Measurements from ENCODE around the gene USP30. TPM values are rescaled to one million over a fixed set of nuclear protein-coding genes. Genes with fewer than 3 reads are reported as not detected.

Gene USP30
- total RNA-seq, 2 experiments from 2014 or later = 11.4 to 11.8 TPM

GRCh38 chr12:109102491-109102890 is 50.1 kb downstream of the USP30 start:
- intact Hi-C loops (cut with micrococcal nuclease) = no loop called here
- no peaks in the 10 kb centered on the region for H3K27me3 Mint-ChIP-seq
- peaks cover 54% of the 10 kb centered on the region for H3K36me3 Mint-ChIP-seq
- no peak for DNase-seq
- no peak overlapping the region for H3K4me3 Mint-ChIP-seq
- ChIA-PET POLR2A (interaction anchor here (1.3 kb wide), 1 partner anchor 10 kb away, joined by 3 read pairs; no protein-coding TSS in a partner anchor), CTCF (interaction anchor here (1.1 kb wide), 1 partner anchor 9 kb away, joined by 5 read pairs; no protein-coding TSS in a partner anchor)
- peaks cover 20% of the 10 kb centered on the region for H3K4me1 Mint-ChIP-seq (ENCODE audit: low read depth)
- H3K27ac Mint-ChIP-seq = no peak overlapping the region
- H3K9me3 Mint-ChIP-seq = no peaks in the 10 kb centered on the region

DNA sequence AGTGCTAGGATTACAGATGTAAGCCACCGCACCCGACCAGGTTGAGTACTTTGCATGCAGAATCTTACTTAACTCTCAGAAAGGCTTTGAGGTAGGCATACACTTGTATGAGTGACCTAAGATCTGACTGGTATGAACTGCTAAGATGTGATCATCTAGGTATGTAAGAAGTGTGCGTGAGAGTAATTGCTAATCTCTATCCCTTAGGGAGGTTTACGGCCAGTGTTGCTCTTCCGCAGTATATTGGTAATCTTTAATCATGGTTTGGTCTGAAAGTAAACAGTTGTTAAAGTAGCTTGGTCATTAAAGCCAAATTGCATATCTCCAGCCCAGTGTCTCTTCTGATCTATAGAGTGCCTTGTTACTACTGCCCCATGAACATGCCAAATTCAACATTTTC is 52.8 kb downstream of the USP30 start:
- Mint-ChIP-seq H3K27ac (no peak overlapping the region), H3K4me1 (ENCODE audit: low read depth) (peaks cover 5% of the 10 kb centered on the region), H3K9me3 (no peaks in the 10 kb centered on the region), H3K27me3 (no peaks in the 10 kb centered on the region), H3K36me3 (peaks cover 48% of the 10 kb centered on the region), H3K4me3 (no peak overlapping the region)
- POLR2A ChIA-PET = no interaction called here
- intact Hi-C loops (cut with micrococcal nuclease) = no loop called here
- CTCF ChIA-PET = no interaction called here
- no peak for DNase-seq

GRCh38 chr12:109109746-109110350 is 57.5 kb downstream of the USP30 start:
- Mint-ChIP-seq H3K9me3 (no peaks in the 10 kb centered on the region), H3K36me3 (peaks cover 26% of the 10 kb centered on the region), H3K27ac (no peak overlapping the region), H3K4me3 (no peak overlapping the region), H3K4me1 (ENCODE audit: low read depth) (peaks cover 8% of the 10 kb centered on the region), H3K27me3 (no peaks in the 10 kb centered on the region)
- intact Hi-C loops (cut with micrococcal nuclease) = loop anchor here (5.0 kb wide), 1 partner anchor 282 kb away; no protein-coding TSS in a partner anchor
- ChIA-PET CTCF (interaction anchor here (1.2 to 4.0 kb wide), 3 partner anchors 10 to 284 kb away, joined by 4 to 49 read pairs (median 5); partner anchors contain the start of gene ALKBH2), POLR2A (interaction anchor here (0.8 kb wide), 1 partner anchor 11 kb away, joined by 3 read pairs; no protein-coding TSS in a partner anchor)
- no peak for DNase-seq

DNA sequence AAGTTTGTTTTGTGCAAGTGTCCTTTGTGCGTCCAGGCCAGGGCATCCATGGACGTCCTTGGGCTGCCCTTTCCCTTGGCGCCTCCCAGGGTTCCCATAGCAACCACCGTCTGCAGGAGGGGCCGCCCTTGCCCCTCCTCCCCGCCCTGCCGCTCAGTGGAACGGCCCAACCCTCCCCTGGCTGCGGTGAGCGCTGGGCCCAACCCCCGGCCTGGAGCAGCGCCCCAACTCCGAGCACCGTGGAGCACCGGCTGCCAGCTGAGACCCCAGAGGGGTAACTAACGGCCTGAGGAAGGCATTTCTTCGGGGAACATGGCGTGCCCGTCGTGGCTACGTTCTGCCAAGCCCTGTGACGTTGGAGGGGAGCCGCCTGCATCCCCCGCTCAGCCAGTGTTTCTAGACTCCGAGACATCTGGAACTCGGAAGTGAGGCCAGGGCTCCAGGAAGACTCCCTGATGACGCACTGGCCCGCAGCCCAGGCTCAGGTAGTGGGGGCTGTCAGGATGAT is 58.7 kb downstream of the USP30 start:
- H3K27ac Mint-ChIP-seq = peak overlapping the region; percentile 40
- POLR2A ChIA-PET = no interaction called here

GRCh38 chr12:109112720-109113465 is 60.5 kb downstream of the USP30 start:
- H3K27ac Mint-ChIP-seq = no peak overlapping the region
- peaks cover 14% of the 10 kb centered on the region for H3K4me1 Mint-ChIP-seq (ENCODE audit: low read depth)
- no peaks in the 10 kb centered on the region for H3K27me3 Mint-ChIP-seq
- ChIA-PET POLR2A (no interaction called here), CTCF (interaction anchor here (0.6 to 4.0 kb wide), 13 partner anchors 10 to 454 kb away, joined by 3 to 49 read pairs (median 5); no protein-coding TSS in a partner anchor)
- H3K4me3 Mint-ChIP-seq = no peak overlapping the region
- intact Hi-C loops (cut with micrococcal nuclease) = loop anchor here (5.0 kb wide), 1 partner anchor 279 kb away; no protein-coding TSS in a partner anchor
- no peak for DNase-seq
- no peaks in the 10 kb centered on the region for H3K9me3 Mint-ChIP-seq
- H3K36me3 Mint-ChIP-seq = peaks cover 11% of the 10 kb centered on the region

More for the DNA sequence above, 58.7 kb downstream of the USP30 start:
- no peaks in the 10 kb centered on the region for H3K27me3 Mint-ChIP-seq
- peaks cover 14% of the 10 kb centered on the region for H3K4me1 Mint-ChIP-seq (ENCODE audit: low read depth)
- DNase-seq = peak; percentile 67
- peak overlapping the region; percentile 64 for H3K4me3 Mint-ChIP-seq
- CTCF ChIA-PET = interaction anchor here (1.1 to 4.0 kb wide), 12 partner anchors 8 to 283 kb away, joined by 3 to 49 read pairs (median 6); partner anchors contain the start of gene ALKBH2
- H3K9me3 Mint-ChIP-seq = no peaks in the 10 kb centered on the region
- H3K36me3 Mint-ChIP-seq = peaks cover 19% of the 10 kb centered on the region
- intact Hi-C loops (cut with micrococcal nuclease) = loop anchor here (5.0 kb wide), 1 partner anchor 281 kb away; no protein-coding TSS in a partner anchor

DNA sequence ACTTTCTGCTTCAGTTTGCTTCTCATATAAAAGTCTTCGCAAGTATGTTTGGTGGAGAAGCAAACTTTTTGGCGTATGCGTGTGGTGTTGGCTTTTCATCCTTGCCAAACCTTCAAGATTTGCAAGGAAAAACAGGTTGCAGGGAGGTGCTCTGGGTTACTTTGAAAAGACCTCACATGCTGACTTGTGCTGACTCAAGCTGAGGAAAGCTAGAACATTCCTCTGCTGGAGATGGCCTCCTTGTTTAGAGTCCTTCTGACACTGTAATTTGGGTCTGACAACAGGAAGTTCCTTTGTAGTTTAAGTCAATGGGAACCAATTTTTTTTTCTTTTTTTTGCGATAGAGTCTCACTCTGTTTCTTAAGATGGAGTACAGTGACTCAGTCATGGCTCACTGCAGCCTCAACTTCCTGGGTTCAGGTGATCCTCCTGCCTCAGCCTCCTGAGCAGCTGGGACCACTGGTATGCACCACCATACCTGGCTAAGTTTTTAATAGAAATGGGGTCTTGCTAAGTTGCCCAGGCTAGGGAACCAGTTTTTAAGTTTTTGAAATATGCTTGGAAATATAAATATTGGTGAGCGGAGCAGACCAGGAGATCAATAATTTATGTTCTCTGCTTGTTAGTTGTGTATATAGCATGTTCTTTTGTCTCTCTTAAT is 61.4 kb downstream of the USP30 start:
- Mint-ChIP-seq H3K9me3 (no peaks in the 10 kb centered on the region), H3K27me3 (no peaks in the 10 kb centered on the region), H3K4me3 (no peak overlapping the region), H3K27ac (no peak overlapping the region), H3K4me1 (ENCODE audit: low read depth) (peaks cover 14% of the 10 kb centered on the region), H3K36me3 (peaks cover 8% of the 10 kb centered on the region)
- CTCF ChIA-PET = interaction anchor here (0.7 to 1.1 kb wide), 2 partner anchors 280 to 857 kb away, joined by 3 read pairs; no protein-coding TSS in a partner anchor
- POLR2A ChIA-PET = no interaction called here
- intact Hi-C loops (cut with micrococcal nuclease) = loop anchor here (5.0 kb wide), 1 partner anchor 279 kb away; no protein-coding TSS in a partner anchor
- DNase-seq = no peak

GRCh38 chr12:109114644-109115043 is 62.3 kb downstream of the USP30 start:
- Mint-ChIP-seq H3K36me3 (peaks cover 5% of the 10 kb centered on the region), H3K27ac (no peak overlapping the region), H3K9me3 (no peaks in the 10 kb centered on the region), H3K4me1 (ENCODE audit: low read depth) (peaks cover 14% of the 10 kb centered on the region), H3K27me3 (no peaks in the 10 kb centered on the region), H3K4me3 (no peak overlapping the region)
- DNase-seq = no peak
- CTCF ChIA-PET = interaction anchor here (1.1 to 1.8 kb wide), 2 partner anchors 149 to 280 kb away, joined by 3 to 5 read pairs; no protein-coding TSS in a partner anchor
- intact Hi-C loops (cut with micrococcal nuclease) = loop anchor here (5.0 kb wide), 1 partner anchor 278 kb away; no protein-coding TSS in a partner anchor
- POLR2A ChIA-PET = no interaction called here

DNA sequence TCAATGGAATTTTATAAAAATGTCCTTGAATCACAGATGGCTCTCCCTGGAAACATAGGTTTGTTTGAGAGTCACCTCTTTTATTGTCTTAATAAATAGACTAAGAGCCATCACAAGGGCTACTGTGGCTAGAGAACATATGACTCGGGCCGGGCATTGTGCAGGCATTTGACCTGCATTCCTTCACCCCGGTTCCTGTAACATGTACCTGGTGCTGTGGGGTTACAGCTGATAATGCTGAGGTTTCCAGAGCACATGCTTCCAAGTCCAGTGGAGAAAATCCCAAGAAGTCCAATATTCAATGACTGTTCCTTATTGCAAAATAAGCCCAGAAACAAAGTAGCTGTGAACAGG is 63.0 kb downstream of the USP30 start:
- ChIA-PET POLR2A (no interaction called here), CTCF (interaction anchor here (1.8 kb wide), 1 partner anchor 148 kb away, joined by 5 read pairs; no protein-coding TSS in a partner anchor)
- no peak for DNase-seq
- H3K36me3 Mint-ChIP-seq = peaks cover 2% of the 10 kb centered on the region
- H3K4me3 Mint-ChIP-seq = no peak overlapping the region
- H3K27me3 Mint-ChIP-seq = no peaks in the 10 kb centered on the region
- H3K27ac Mint-ChIP-seq = no peak overlapping the region
- intact Hi-C loops (cut with micrococcal nuclease) = no loop called here
- H3K4me1 Mint-ChIP-seq (ENCODE audit: low read depth) = peaks cover 14% of the 10 kb centered on the region
- no peaks in the 10 kb centered on the region for H3K9me3 Mint-ChIP-seq

GRCh38 chr12:109115758-109116610 is 63.6 kb downstream of the USP30 start, which contains the start of gene ACACB:
TSS of gene ACACB (plus strand) at chr12:109116587. CDS start at chr12:109139406, 22,819 bp downstream.
- no peaks in the 10 kb centered on the region for H3K9me3 Mint-ChIP-seq
- DNase-seq = no peak
- ChIA-PET POLR2A (no interaction called here), CTCF (interaction anchor here (1.1 to 1.8 kb wide), 3 partner anchors 8 to 148 kb away, joined by 4 to 5 read pairs (median 4); partner anchors contain the start of gene ALKBH2)
- H3K4me3 Mint-ChIP-seq = no peak within 1 kb of the TSS
- H3K4me1 Mint-ChIP-seq (ENCODE audit: low read depth) = peaks cover 13% of the 10 kb centered on the region
- intact Hi-C loops (cut with micrococcal nuclease) = no loop called here
- H3K27me3 Mint-ChIP-seq = no peaks in the 10 kb centered on the region
- H3K36me3 Mint-ChIP-seq = no peaks in the 10 kb centered on the region
- no peak within 1 kb of the TSS for H3K27ac Mint-ChIP-seq

GRCh38 chr12:109116611-109116949 is 64.2 kb downstream of the USP30 start:
- H3K27ac Mint-ChIP-seq = no peak overlapping the region
- H3K36me3 Mint-ChIP-seq = no peaks in the 10 kb centered on the region
- no peaks in the 10 kb centered on the region for H3K9me3 Mint-ChIP-seq
- peaks cover 10% of the 10 kb centered on the region for H3K4me1 Mint-ChIP-seq (ENCODE audit: low read depth)
- H3K27me3 Mint-ChIP-seq = no peaks in the 10 kb centered on the region
- intact Hi-C loops (cut with micrococcal nuclease) = no loop called here
- CTCF ChIA-PET = interaction anchor here (1.1 to 1.3 kb wide), 2 partner anchors 9 to 24 kb away, joined by 4 read pairs; partner anchors contain the start of gene ALKBH2
- no peak for DNase-seq
- POLR2A ChIA-PET = no interaction called here
- H3K4me3 Mint-ChIP-seq = no peak overlapping the region

GRCh38 chr12:109120095-109120494 is 67.7 kb downstream of the USP30 start:
- no peak overlapping the region for H3K27ac Mint-ChIP-seq
- DNase-seq = no peak
- CTCF ChIA-PET = interaction anchor here (2.0 kb wide), 1 partner anchor 8 kb away, joined by 8 read pairs; no protein-coding TSS in a partner anchor
- no peaks in the 10 kb centered on the region for H3K36me3 Mint-ChIP-seq
- intact Hi-C loops (cut with micrococcal nuclease) = no loop called here
- H3K27me3 Mint-ChIP-seq = no peaks in the 10 kb centered on the region
- peaks cover 4% of the 10 kb centered on the region for H3K4me1 Mint-ChIP-seq (ENCODE audit: low read depth)
- H3K4me3 Mint-ChIP-seq = no peak overlapping the region
- POLR2A ChIA-PET = no interaction called here
- no peaks in the 10 kb centered on the region for H3K9me3 Mint-ChIP-seq

All from activated CD4-positive, alpha-beta memory T cell treated with anti-CD3 and anti-CD28 coated beads for 36 hours (primary cell).